HG02759 (cell line): ENCODE results near the gene PYGB.

ENCODE experiments used
- ATAC-seq: cut with Tn5 transposase; IDR thresholded peaks from one replicate; pipeline ENCODE4 v1.9.1; 2021; ENCODE audit warnings: mild to moderate bottlenecking, moderate library complexity; ENCODE audit not compliant: unreplicated experiment

The PYGB gene

GRCh38 chr20:25215521-25215920 lies 32.4 kb upstream of the PYGB start:
- ATAC-seq, result no peak

DNA sequence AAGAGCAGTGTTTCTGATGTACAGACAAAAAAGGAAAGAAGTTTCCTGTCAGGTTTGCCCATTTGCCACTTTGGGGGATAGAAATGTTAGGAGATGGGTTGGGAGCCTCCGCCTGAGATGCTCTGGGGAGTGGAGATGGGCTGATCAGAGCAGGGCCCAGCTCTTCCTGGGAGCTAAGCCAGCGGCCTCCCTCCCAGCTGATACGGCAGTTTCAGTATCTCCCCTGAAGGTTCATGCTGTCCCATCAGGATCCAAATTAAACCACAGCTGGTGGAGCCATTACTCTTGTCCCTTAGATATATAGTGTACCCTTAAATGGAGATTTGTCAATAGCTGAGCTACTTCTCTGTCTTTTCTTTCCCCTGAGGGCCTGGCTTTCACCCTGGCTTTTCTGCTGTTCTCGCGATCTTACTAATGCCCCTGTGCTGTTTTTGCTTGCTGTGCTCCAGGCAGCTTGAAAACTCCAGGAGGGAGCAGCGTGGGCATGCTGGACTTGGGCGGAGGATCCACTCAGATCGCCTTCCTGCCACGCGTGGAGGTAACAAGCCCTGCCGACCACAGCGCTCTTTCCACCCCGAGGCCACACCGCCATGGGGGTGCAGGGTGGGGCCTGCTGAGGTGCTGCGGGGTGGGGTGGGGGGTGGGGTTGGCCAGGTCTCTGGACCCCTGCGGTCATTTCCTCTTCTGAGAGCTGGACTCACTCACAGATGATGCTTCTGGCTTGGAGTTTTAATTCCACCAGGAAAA lies 31.5 kb upstream of the PYGB start:
- no peak for ATAC-seq

DNA sequence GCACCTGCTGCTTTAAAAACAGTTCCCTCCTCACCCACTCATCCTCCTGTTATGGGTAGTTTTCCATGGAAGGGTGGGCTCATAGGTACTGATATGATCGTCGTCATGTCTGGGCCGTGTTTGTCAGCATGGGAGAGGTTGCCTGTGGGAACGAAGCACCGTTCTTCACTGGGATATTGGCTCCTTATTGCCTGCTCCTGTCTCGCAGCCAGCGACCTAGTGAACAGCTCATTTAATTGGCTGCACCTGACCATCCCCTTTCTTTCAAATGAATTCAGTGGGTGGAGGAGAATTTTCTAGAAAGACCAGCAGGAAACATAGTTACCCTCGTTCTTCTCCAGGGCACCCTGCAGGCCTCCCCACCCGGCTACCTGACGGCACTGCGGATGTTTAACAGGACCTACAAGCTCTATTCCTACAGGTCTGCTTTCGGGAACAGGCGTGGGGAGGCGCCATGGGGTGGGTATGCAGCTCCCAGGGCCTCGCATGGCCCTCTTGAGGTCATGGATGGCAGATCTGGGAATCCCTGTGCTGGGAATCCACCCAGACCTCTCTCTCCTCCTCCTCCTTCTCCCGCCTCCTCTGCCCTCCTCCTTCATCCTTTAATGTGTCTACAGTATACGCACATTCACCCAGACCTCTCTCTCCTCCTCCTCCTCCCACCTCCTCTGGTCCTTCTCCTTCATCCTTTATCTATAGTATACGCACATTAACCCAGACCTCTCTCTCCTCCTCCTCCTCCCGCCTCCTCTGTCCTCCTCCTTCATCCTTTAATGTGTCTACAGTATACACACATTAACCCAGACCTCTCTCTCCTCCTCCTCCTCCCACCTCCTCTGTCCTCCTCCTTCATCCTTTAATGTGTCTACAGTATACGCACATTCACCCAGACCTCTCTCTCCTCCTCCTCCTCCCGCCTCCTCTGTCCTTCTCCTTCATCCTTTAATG lies 30.4 kb upstream of the PYGB start:
- no peak for ATAC-seq

DNA sequence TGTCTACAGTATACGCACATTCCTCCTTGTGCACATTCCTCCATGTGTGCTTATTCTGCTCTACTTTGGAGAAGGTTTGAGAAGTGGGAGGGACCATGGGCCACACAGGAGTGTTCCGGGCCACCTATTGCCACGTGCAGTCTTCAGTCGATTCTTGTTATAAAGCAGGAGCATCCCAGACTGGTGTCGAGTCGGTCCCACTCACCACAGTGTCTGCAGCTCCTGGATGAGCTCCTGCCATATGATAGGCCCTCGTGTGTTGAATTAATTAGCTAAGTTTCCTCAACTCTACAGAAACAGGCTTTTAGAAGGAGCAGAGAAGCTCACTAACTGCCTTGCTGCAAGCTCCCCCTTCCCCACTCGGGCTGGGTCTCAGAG lies 29.8 kb upstream of the PYGB start:
- no peak for ATAC-seq

DNA sequence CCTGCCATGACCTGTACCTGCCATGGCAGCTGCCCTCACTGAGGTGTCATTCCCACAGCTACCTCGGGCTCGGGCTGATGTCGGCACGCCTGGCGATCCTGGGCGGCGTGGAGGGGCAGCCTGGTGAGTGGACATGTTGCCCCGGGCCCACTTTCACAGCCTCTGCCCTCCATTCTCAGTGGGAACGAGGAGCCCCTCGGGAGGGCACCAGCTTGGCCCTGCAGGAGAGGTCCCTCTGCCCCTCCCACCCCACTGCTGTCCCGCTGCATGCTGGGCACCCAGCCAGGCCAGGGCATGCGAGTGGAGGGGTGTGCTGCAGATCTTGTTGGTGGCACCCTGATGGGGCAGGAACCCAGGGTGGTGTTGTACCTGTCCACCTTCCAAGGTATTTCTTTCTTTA lies 29.4 kb upstream of the PYGB start:
- ATAC-seq, result no peak

DNA sequence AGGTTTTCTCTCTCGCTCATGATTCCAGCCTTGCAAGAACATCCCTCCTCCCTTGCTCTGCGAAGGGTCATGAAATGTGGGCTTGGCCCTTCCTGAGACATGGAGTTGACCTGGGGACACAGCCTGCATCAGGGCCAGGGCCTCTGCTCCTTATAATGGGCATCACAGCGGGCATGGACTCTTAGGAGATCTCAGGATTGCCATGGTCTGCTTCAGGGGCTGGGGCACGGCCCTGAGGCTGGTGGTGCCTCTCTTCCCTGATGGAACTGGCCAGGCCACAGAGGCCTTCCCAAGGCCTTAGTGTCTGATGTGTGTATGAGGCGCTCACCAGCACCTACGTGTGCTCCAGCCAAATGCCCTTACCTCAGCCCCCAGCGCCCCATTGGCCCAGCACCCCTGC lies 28.5 kb upstream of the PYGB start:
- no peak for ATAC-seq

DNA sequence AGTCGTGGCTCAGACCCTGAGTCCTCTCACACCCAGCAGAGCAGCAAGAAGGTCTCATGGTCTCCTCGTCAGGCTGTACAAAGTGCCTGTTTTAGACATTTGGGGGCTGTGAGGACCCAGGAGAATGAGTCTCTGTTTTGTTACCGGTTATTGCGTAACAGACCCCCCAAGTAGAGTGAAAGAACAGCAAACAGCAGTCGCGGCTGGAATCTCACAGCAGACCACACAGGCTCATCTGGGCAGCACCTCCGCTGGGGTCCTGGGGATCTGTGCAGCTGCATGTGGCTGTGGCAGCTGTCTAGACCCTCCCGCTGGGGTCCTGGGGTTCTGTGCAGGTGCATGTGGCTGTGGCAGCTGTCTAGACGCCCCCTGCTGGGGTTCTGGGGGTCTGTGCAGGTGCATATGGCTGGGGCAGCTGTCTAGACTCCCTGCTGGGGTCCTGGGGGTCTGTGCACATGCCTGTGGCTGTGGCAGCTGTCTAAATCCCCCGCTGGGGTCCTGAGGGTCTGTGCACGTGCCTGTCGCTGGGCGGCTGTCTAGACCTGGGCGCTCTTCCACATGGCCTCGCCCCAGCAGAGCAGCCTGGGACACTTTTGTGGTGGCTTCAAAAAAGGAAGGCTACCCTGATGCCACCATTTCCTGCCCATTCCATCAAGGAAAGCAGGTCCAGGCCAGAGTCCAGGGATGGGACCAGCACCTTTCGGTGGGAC lies 27.7 kb upstream of the PYGB start:
- ATAC-seq, result no peak

GRCh38 chr20:25220810-25221591 lies 26.9 kb upstream of the PYGB start:
- no peak for ATAC-seq

DNA sequence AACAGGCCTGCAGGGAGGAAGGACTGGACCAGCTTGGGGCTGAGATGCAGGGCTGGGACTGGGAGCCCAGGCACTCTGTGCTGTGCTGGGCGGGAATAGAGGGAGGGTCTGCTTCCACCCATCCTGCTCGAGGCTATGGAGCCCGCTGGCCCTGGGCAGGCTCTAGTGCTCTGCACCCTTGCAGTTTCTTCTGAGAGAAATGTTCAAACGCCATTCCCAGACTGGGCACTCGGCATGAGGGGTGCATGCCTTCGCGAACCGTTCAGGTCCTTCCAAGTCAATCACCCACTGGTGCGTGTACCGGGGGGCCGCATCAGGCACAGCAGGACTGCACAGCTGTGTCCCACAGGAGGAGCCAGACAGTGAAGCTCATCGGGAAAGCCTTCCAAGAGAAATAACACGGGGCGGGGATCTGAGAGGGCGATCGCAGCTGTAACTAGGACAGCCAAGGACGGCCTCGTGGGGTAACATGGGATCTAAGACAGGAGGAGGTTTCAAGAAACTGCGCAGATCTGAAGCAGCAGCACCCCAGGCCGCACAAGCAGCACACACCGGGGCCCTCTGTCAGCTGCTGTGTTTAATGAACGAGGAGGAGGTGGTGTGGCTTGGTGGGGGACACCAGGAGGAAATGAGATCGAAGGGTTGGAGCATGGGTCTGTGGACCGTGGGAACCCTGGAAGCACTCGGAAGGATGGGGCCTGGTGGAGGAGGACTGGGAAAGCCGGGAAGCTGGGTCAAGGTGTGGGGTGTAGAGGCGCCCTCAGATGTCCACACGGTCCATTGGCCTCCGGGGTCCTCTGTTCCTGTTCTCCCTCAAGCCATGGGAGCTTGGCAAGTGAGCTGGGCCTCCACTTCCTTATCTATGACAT lies 26.1 kb upstream of the PYGB start:
- ATAC-seq, result no peak

- no peak for ATAC-seq
Measured at GRCh38 chr20:25222461-25223178, 25.3 kb upstream of the PYGB start.

DNA sequence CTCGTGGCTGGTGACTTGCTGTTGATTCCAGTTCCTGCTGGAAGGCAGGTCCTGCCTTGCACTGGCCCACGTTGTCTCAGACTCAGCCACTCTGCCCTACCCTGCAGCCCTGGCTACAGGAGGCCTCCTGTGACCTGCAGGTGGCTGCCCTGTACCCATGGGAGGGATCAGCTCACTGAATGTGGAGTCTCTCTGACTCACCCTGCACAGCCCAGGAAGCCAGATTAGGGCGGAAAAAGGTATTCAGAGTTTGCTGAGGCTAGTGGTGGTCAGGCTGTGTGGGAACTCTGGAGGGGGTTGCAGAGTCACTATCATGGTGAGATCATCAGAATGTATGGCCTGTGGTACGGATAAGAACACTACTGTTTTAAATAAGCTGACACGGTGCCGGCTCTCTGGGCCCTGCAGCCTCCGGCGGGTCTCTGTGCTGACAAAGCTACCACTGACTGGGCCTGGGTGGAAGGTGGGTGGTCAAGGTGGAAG lies 24.7 kb upstream of the PYGB start:
- no peak for ATAC-seq

DNA sequence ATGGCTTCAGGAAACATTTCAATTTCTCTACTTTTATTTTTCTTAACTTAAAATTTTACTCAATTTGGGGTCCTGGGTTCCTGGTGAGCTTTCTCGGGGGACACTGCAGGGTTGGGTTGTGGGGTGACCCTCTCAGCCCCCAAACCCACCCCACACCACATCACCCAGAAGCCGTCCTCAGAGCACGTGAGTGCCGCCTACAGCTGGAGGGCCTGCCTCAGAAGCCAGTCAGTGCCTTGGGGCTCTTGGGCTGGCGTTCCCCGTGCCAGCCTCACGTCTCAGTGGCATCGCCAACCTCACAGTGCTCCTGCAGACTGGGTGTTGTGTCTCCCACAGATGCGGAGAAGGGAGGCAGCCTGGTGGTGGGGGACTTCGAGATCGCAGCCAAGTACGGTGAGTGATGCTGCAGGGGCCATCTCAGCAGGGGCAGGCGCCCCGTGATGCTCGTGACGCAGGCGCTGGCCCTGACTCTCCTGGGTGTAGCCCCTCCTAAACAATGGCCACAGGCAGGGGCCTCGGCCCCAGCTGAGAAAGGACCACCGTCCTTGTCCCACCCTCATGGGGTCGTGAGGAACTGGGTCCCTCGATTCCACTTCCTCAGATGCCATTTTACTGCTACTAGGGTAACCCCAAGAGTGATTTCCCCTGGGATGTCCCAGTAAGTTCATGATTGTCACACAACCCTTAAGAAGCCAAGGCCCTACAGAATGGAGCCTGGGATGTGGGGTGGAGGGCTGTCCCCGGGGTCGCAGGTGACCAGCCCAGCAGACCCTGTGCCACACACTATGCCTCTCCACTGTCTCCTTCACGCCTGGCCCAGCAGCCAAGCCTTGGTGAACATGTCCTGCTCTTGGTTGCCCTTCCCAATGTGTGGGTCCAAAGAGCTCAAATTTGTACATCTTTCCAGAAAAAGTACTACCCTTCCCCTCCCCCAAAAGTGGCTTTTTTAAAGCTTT lies 23.8 kb upstream of the PYGB start:
- no peak for ATAC-seq

DNA sequence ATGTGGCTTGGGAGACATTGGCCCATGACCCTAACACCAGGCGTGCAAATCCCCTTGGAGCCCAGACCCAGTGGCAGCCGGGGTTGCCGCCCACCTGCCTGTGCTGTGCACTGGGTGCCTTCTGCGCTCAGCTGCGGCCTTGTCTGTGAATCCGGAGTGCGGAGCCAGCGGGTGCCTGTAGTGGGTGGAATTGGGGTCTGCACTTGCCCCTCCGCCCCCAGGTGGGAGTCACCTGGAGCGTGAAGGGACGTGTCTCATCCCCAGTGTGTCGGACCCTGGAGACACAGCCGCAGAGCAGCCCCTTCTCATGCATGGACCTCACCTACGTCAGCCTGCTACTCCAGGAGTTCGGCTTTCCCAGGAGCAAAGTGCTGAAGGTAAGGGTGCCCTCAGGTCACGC lies 22.9 kb upstream of the PYGB start:
- no peak for ATAC-seq

DNA sequence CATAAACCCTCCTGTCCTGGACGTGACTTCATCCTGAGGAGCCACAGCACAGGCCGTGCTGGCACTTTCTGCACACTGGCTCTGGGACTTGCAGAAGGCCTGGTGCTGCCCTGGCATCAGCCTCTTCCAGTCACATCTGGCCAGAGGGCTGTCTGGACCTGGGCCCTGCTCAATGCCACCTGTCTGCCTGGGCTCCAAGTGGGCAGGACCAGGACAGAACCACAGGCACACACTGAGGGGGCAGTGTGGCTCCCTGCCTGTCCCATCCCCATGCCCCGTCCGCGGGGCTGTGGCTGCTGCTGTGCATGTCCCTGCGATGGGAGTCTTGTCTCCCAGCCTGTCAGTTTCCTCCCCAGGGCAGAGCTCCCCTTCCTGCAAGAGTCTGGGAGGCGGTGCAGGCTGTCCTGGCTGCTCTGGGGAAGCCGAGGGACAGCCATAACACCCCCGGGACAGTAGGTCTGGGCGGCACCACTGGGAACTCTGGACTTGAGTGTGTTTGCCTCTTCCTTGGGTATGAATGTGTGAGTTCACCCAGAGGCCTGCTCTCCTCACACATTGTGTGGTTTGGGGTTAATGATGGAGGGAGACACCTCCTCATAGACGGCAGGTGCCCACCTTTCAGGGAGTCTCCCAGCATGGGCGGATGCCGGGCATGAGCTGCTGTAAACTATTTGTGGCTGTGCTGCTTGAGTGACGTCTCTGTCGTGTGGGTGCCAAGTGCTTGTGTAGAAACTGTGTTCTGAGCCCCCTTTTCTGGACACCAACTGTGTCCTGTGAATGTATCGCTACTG lies 22.0 kb upstream of the PYGB start:
- no peak for ATAC-seq

- no peak for ATAC-seq
Measured at GRCh38 chr20:25226433-25227316, 21.2 kb upstream of the PYGB start.

- no peak for ATAC-seq
Measured at GRCh38 chr20:25227317-25227831, 20.5 kb upstream of the PYGB start.
